Prostate gland (tissue), 2 donors: ENCODE data around the gene ADAMTS12. TPM values are rescaled to one million over a fixed set of nuclear protein-coding genes. Genes with fewer than 3 reads are reported as not detected.

ENCODE experiments used
- DNase-seq: peaks from one replicate; pipeline ENCODE4 v3.0.0-alpha.2; 2019; ENCODE audit warnings: low spot score
- H3K27ac ChIP-seq, 2 donors: fragments of 200-600 bp; sonication (generic); 2 replicates each; pipeline ENCODE4 v1.5.1; 2017 to 2019
- H3K27me3 ChIP-seq: fragments of 200-600 bp; sonication (generic); replicated peaks from 2 replicates; pipeline ENCODE4 v1.5.1; 2019; ENCODE audit not compliant: insufficient read depth
- H3K36me3 ChIP-seq, 2 donors: fragments of 200-600 bp; sonication (generic); 1 replicate in 1 of 2; 2 replicates in 1 of 2; pipeline versions ENCODE4 v1.5.1 to v1.8.1; 2017 to 2019
- H3K4me1 ChIP-seq: fragments of 200-600 bp; sonication (generic); replicated peaks from 2 replicates; pipeline ENCODE4 v1.5.1; 2019
- H3K4me3 ChIP-seq, 2 donors: fragments of 200-600 bp; sonication (generic); 2 replicates each; pipeline ENCODE4 v1.5.1; 2017 to 2019
- H3K9me3 ChIP-seq: fragments of 200-600 bp; sonication (generic); 2 replicates; pipeline ENCODE4 v1.5.1; 2017
- POLR2A ChIP-seq: fragments of 450-650 bp; IDR thresholded peaks from one replicate; pipeline ENCODE4 v1.6.1; 2016; ENCODE audit warnings: antibody characterized with exemption, mild to moderate bottlenecking
- POLR2AphosphoS5 ChIP-seq: sonication (generic); formaldehyde crosslinking; IDR thresholded peaks from one replicate; pipeline ENCODE4 v1.6.1; 2017; ENCODE audit warnings: antibody characterized with exemption
- WGBS: methylation state at CpG from one replicate; pipeline ENCODE4 v1.1.5; 2018; 5-methylcytosine and 5-hydroxymethylcytosine counted together
- intact Hi-C: fragments of 100-400 bp; cut with DNase I; formaldehyde crosslinking; loops from one replicate; pipeline ENCODE4 v1.14.2; 2022
- total RNA-seq, 2 donors: library from RNA; depleted of rRNA; stranded (reverse); fragments of >200 nt; gene quantifications; one replicate each; pipeline ENCODE4 v1.1.0, GENCODE V29; 2016
- TF ChIP-seq, protein P1 (sequence below), 4 experiments: fragments of 200-600 bp in 2 of 4; fragments of 450-650 bp in 2 of 4; sonication (generic) in 2 of 4; IDR thresholded peaks; 1 replicate in 3 of 4; 2 replicates in 1 of 4; pipeline ENCODE4 v1.5.1; 2016 to 2019; ENCODE audit warnings: antibody characterized with exemption in 4 of 4, mild to moderate bottlenecking in 2 of 4, moderate library complexity in 2 of 4

ADAMTS12 gene
- total RNA-seq, 2 donors from 2014 or later, result 0.09 to 3.7 TPM

DNA sequence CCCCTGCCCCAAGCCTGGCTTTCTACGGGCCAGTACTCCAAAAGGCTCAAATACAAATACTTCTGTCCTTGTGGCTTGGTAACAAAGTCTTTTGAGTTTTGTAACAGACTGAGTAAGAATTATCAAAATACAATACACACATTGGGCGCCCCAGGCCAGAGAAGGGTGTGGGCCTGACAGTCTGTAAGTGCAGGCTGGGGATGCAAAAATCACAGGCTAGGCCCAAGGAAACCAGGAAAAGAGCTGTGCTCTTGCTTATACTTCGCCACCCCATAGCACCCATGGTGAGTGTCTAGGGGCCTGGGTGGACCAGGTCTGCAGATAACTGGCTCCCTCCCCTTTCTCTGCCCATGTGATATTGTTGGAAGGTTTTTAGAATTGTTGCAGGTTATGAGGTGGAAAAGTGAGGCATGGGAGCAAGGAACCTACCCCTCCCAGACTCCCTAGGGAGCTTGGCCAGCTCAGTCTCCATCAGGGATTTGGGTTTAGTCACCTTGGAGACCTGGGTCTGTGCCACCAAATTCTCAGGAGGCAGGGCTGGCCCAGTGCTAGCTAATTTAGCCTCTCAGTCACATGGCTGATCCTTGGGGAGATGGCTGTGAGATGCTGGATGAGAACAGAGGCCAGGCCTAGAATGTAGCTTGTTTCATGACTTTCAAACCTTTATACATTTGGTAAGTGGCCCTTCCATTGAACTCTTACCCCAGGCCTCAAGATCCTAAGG is 378.2 kb downstream of the ADAMTS12 start:
- intact Hi-C loops, result no loop called here
- Histone ChIP-seq H3K36me3 (no peaks in the 10 kb centered on the region), H3K9me3 (no peaks in the 10 kb centered on the region), H3K27me3 (no peaks in the 10 kb centered on the region), H3K4me1 (no peaks in the 10 kb centered on the region), H3K27ac (no peak overlapping the region), H3K4me3 (no peak overlapping the region)
- TF ChIP-seq, protein P1, sequence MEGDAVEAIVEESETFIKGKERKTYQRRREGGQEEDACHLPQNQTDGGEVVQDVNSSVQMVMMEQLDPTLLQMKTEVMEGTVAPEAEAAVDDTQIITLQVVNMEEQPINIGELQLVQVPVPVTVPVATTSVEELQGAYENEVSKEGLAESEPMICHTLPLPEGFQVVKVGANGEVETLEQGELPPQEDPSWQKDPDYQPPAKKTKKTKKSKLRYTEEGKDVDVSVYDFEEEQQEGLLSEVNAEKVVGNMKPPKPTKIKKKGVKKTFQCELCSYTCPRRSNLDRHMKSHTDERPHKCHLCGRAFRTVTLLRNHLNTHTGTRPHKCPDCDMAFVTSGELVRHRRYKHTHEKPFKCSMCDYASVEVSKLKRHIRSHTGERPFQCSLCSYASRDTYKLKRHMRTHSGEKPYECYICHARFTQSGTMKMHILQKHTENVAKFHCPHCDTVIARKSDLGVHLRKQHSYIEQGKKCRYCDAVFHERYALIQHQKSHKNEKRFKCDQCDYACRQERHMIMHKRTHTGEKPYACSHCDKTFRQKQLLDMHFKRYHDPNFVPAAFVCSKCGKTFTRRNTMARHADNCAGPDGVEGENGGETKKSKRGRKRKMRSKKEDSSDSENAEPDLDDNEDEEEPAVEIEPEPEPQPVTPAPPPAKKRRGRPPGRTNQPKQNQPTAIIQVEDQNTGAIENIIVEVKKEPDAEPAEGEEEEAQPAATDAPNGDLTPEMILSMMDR (IDR thresholded peaks at IDR 0.05), result no peak
- no peak for TF ChIP-seq POLR2AphosphoS5
- no peak for TF ChIP-seq POLR2A
- 96% methylated on average over 3 of the region's 3 CpGs for WGBS
- DNase-seq, result no peak

DNA sequence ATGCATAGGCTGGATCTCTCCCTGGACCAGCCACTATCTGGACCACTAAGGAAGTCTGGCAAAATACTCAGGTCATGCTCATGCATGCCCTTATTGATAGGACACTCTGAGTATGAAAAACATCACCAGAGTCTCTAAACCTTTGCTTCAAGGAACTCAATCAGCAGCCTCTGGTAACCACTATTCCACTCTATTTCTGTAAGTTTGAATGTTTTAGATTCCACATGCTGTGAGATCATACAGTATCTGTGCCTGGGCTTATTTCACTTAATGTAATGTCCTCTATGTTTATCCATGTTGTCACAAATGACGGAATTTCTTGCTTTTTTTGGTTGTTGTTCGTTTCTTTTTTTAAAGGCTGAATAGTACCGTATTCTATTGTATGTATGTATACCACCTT is 382.8 kb downstream of the ADAMTS12 start:
- no peaks in the 10 kb centered on the region for H3K9me3 ChIP-seq
- H3K27me3 ChIP-seq, result no peaks in the 10 kb centered on the region
- intact Hi-C loops, result no loop called here
- TF ChIP-seq, protein P1 (IDR thresholded peaks at IDR 0.05), result no peak
- TF ChIP-seq POLR2A (no peak), POLR2AphosphoS5 (no peak)
- no peaks in the 10 kb centered on the region for H3K4me1 ChIP-seq
- DNase-seq, result no peak
- H3K36me3 ChIP-seq, result no peaks in the 10 kb centered on the region
- WGBS, result 87% methylated on average over 3 of the region's 3 CpGs
- H3K27ac ChIP-seq, result no peak overlapping the region
- H3K4me3 ChIP-seq, result no peak overlapping the region

DNA sequence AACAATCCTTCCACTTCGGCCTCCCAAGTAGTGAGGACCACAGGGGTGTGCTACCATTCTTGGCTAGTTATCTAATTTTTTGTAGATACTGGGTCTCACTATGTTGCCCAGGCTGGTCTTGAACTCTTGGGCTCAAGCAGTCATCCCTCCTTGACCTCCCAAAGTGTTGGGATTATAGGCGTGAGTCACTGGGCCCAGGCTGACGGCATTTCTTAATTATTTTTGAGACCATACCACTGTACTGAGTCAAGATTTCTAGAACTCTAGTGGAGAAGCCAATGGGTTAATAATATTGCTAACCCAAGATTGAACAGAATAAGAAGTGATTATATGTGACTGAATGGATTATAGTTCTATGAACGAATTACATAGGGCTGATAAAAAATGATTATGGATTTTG is 384.4 kb downstream of the ADAMTS12 start:
- Histone ChIP-seq H3K9me3 (no peaks in the 10 kb centered on the region), H3K27ac (no peak overlapping the region), H3K27me3 (no peaks in the 10 kb centered on the region), H3K4me1 (no peaks in the 10 kb centered on the region), H3K4me3 (no peak overlapping the region), H3K36me3 (no peaks in the 10 kb centered on the region)
- no peak for DNase-seq
- intact Hi-C loops, result no loop called here
- 93% methylated on average over 4 of the region's 4 CpGs for WGBS
- TF ChIP-seq POLR2A, result no peak
- no peak for TF ChIP-seq POLR2AphosphoS5
- TF ChIP-seq, protein P1 (IDR thresholded peaks at IDR 0.05), result no peak

DNA sequence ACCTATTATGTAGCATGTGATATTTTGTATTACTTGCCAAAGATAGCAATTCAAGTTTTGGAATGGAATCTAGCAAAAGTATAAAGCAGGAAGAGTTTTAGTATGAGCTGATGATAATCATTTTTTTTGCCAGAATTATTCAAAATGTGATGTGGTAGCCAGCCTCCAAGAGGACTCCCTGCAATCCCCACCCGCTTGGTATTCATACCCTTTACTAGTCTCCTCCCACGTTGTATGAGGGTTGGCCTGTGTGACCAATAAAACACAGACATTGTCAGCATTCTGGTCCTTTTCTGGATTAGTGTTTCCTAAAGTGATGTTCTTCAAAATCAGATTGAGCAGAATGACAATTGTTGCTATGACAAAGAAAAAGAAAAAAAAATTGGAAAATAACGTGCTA is 387.2 kb downstream of the ADAMTS12 start:
- WGBS, result 82% methylated on average over 3 of the region's 3 CpGs
- Histone ChIP-seq H3K4me3 (no peak overlapping the region), H3K9me3 (no peaks in the 10 kb centered on the region), H3K27me3 (no peaks in the 10 kb centered on the region), H3K27ac (no peak overlapping the region), H3K4me1 (no peaks in the 10 kb centered on the region), H3K36me3 (no peaks in the 10 kb centered on the region)
- intact Hi-C loops, result no loop called here
- DNase-seq, result no peak
- TF ChIP-seq POLR2A (no peak), POLR2AphosphoS5 (no peak)
- TF ChIP-seq, protein P1 (IDR thresholded peaks at IDR 0.05), result no peak

DNA sequence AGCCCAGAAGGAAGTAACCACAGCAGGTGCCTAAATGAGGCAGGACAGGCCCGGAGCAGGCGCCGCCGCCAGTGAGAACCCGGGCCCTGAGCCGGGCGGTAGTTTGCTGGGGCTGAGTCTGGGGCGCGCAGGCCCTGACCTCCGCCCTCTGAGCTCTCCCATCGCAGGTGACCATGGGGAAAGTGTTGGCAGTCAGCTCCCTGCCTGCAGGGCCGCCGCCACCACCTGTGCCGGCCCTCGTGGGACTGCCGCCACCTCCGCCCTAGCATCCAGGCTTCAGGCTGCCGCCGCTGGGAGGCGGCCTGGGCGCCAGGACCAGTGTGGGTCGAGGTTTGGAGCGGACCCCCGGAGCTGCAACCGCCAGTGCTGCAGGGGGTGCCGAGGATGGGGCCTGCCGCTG is 389.9 kb downstream of the ADAMTS12 start:
- H3K4me3 ChIP-seq, result no peak overlapping the region
- no peaks in the 10 kb centered on the region for H3K27me3 ChIP-seq
- no peak overlapping the region for H3K27ac ChIP-seq
- TF ChIP-seq, protein P1 (IDR thresholded peaks at IDR 0.05), result no peak
- TF ChIP-seq POLR2A, result no peak
- no peak for TF ChIP-seq POLR2AphosphoS5
- no peaks in the 10 kb centered on the region for H3K4me1 ChIP-seq
- intact Hi-C loops, result no loop called here
- no peaks in the 10 kb centered on the region for H3K9me3 ChIP-seq
- no peak for DNase-seq
- no peaks in the 10 kb centered on the region for H3K36me3 ChIP-seq
- 95% methylated on average over 27 of the region's 27 CpGs for WGBS
